ENCODE results near the gene RENBP. TPM values are rescaled to one million over a fixed set of nuclear protein-coding genes. Genes with fewer than 3 reads are reported as not detected.

The RENBP gene
- polyA plus RNA-seq, 1 experiment, result 0.16 TPM

DNA sequence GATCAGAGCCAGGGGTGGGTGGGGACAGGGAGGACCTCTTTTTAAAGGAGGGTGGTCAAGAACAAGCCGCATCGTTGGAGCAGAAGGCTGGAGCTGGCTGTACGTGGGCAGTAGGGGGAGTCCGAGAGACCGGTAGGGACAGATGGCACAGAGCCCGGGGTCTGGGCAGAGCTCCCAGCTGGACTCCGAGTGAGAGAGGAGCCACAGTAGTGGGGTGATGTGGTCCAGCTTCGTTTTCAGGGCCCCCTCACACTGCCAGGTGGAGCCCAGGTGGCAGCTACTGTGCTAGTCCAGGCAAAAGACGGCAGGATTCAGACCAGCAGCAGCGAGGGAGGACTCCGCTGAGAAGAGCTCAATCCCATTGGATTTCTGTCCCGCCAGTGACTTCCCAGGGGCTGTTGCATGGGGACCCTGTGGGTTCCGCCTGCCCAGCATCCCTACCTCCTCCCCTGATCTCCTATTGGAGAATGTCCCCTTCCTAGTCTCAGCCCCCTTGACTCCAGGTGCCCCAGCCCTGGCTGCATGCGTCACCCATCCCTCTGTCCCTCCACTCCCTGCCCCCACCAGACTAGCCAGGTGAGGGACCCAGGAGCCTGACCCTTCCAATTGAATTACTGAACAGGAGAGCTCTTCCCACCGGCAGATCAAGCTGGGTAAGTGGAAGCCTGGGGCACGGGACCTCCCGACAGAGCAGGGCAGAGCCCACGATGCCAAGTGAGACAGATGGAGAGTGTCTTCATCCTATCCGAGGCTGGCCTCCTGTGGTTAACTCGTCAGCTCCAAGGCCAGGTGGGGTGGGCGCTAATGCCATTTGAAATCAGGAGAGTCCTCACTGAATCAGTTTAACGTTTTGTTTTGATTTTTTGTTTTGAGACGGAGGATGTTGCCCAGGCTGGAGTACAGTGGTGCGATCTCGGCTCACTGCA, 21.2 kb downstream of the RENBP start:
- Histone ChIP-seq H3K27ac (ENCODE audit: low read depth, low read length) (no peak overlapping the region), H3K4me3 (ENCODE audit: low read depth, low read length) (no peak overlapping the region), H3K9me3 (ENCODE audit: control insufficient read depth, insufficient read depth, low read length) (no peaks in the 10 kb centered on the region), H3K27me3 (ENCODE audit: control insufficient read depth, insufficient read depth, low read length) (peaks cover 2% of the 10 kb centered on the region)
- DNase-seq (ENCODE audit: low read depth, low spot score), result peak; percentile 20
- ChIA-PET POLR2A (interaction anchor here (0.9 kb wide), 1 partner anchor 129 kb away, joined by 4 read pairs; the partner anchor contains the start of genes IDH3G and SSR4), CTCF (interaction anchor here (1.0 to 2.8 kb wide), 10 partner anchors 10 to 188 kb away, joined by 3 to 13 read pairs (median 4); partner anchors contain the start of genes IDH3G and SSR4)
- TF ChIP-seq, protein P1, sequence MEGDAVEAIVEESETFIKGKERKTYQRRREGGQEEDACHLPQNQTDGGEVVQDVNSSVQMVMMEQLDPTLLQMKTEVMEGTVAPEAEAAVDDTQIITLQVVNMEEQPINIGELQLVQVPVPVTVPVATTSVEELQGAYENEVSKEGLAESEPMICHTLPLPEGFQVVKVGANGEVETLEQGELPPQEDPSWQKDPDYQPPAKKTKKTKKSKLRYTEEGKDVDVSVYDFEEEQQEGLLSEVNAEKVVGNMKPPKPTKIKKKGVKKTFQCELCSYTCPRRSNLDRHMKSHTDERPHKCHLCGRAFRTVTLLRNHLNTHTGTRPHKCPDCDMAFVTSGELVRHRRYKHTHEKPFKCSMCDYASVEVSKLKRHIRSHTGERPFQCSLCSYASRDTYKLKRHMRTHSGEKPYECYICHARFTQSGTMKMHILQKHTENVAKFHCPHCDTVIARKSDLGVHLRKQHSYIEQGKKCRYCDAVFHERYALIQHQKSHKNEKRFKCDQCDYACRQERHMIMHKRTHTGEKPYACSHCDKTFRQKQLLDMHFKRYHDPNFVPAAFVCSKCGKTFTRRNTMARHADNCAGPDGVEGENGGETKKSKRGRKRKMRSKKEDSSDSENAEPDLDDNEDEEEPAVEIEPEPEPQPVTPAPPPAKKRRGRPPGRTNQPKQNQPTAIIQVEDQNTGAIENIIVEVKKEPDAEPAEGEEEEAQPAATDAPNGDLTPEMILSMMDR (IDR thresholded peaks at IDR 0.05; ENCODE audit: low read depth, low read length), result peak; percentile 56

DNA sequence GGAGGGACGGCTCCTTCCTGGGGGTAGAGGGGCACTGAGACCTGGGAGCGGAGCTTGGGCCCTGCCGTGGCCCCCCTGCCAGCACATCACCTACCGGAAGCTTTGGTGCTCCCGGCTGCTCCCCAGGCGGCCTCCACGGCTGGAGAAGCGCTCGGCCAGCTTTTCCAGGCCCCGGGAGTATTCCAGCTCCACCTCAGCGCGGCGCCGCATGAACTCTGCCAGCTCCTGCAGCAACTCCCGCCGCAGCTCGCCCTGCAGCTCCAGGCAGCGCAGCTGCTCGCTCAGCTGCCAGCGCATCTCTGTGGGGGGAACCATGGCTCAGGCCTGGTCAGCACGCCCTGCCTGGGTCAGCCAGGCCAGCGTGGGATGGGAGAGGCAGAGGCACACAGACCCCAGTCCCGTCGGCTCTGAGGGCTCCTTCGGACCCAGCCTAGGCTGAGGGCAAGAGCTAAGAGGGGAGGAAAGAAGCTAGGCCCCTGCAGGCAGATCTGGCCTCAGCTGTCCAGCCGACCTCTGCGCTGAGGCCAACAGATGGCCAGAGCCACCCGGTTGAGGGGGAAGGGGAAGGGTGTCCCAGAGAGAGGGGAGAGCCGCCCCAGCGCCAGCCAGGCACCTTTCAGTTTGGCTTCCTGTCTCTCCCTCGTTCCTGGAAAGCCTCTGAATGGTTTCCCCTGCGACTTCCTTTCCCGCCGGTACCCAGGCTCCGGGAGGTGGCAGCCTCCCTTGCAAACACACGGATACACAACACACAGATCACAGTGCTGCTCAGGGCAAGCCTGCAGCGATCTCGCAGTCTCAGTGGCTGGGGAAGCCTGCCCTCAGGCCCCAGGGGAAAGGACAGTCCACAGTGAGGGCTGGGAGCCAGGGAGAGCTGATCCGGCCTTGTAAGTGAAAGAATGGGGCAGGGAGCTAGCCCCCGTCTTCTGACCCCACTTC, 22.7 kb downstream of the RENBP start:
- no peak for DNase-seq (ENCODE audit: low read depth, low spot score)
- no peak overlapping the region for H3K27ac ChIP-seq (ENCODE audit: low read depth, low read length)

DNA sequence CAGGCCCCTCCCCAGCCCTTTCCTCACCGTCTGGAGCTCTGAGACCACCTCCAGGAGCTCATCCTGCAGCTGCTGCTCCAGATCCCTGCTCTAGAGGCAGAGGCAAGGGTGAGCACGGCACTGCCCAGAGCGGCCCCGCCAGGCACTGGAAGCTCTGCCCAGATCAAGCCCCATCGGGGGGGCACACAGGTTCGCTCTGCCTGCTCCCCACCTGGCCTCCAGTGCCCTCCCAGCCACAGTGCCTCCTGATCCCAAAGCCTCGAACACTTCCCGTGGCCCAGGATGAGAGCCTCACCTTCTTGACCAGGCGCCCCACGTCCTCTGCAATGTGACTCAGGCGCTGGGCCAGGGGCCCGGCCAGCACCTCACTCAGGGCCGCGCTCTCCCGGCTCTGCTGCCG, 23.4 kb downstream of the RENBP start:
- ChIA-PET POLR2A (no interaction called here), CTCF (interaction anchor here (1.2 to 2.8 kb wide), 2 partner anchors 9 to 26 kb away, joined by 3 to 13 read pairs; no protein-coding TSS in a partner anchor)
- H3K27me3 ChIP-seq (ENCODE audit: control insufficient read depth, insufficient read depth, low read length), result peaks cover 2% of the 10 kb centered on the region
- DNase-seq (ENCODE audit: low read depth, low spot score), result no peak
- H3K27ac ChIP-seq (ENCODE audit: low read depth, low read length), result no peak overlapping the region
- no peak overlapping the region for H3K4me3 ChIP-seq (ENCODE audit: low read depth, low read length)
- H3K9me3 ChIP-seq (ENCODE audit: control insufficient read depth, insufficient read depth, low read length), result no peaks in the 10 kb centered on the region
- TF ChIP-seq, protein P1 (IDR thresholded peaks at IDR 0.05; ENCODE audit: low read depth, low read length), result no peak

More for the DNA sequence above, 22.7 kb downstream of the RENBP start:
- no peak overlapping the region for H3K4me3 ChIP-seq (ENCODE audit: low read depth, low read length)
- POLR2A ChIA-PET, result no interaction called here
- TF ChIP-seq, protein P1 (IDR thresholded peaks at IDR 0.05; ENCODE audit: low read depth, low read length), result no peak
- peaks cover 2% of the 10 kb centered on the region for H3K27me3 ChIP-seq (ENCODE audit: control insufficient read depth, insufficient read depth, low read length)
- no peaks in the 10 kb centered on the region for H3K9me3 ChIP-seq (ENCODE audit: control insufficient read depth, insufficient read depth, low read length)
- CTCF ChIA-PET, result interaction anchor here (1.2 to 2.8 kb wide), 4 partner anchors 10 to 102 kb away, joined by 3 to 13 read pairs (median 6); no protein-coding TSS in a partner anchor

DNA sequence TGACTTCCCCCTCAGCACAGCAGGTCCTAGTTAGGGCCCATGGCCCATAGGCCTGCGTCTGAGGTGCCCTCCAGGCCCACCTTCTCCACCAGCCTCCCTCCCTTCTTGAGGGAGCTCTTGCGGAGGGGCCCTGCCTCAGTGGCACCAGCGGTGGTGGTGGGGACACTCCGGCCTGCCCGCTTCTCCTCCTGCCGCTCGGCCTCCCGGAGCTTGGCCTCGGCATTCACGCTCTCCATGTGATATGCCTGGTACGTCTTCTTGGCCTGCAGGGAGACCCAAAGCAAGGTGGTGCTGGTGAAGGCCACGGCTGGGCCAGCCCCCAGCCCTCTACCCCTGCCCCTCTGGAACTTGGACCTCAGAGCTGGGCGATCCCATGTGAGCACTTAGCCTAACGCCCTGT, 23.9 kb downstream of the RENBP start:
- H3K27ac ChIP-seq (ENCODE audit: low read depth, low read length), result no peak overlapping the region
- H3K4me3 ChIP-seq (ENCODE audit: low read depth, low read length), result no peak overlapping the region
- no peak for DNase-seq (ENCODE audit: low read depth, low spot score)
- ChIA-PET CTCF (no interaction called here), POLR2A (no interaction called here)
- H3K27me3 ChIP-seq (ENCODE audit: control insufficient read depth, insufficient read depth, low read length), result peaks cover 2% of the 10 kb centered on the region
- no peaks in the 10 kb centered on the region for H3K9me3 ChIP-seq (ENCODE audit: control insufficient read depth, insufficient read depth, low read length)
- TF ChIP-seq, protein P1 (IDR thresholded peaks at IDR 0.05; ENCODE audit: low read depth, low read length), result no peak

All from AG04450 (cell line).